Gastrocnemius medialis (tissue), 4 donors: Measurements from ENCODE around the gene PDGFD. TPM values are rescaled to one million over a fixed set of nuclear protein-coding genes. Genes with fewer than 3 reads are reported as not detected.

Experiments used
- ATAC-seq, 2 donors: fragments of 150-250 bp; one replicate each; pipeline ENCODE4 v1.9.1; 2016
- DNase-seq, 2 donors: peaks; one replicate each; pipeline ENCODE4 v3.0.0-alpha.2; 2019
- H3K27ac ChIP-seq, 4 donors: fragments of 200-600 bp; sonication (generic); 1 replicate in 1 of 4; 2 replicates in 3 of 4; pipeline ENCODE4 v1.5.1; 2016 to 2018; ENCODE audit warnings: mild to moderate bottlenecking in 2 of 4, moderate library complexity in 1 of 4
- H3K27me3 ChIP-seq, 3 donors: fragments of 200-600 bp; sonication (generic) in 2 of 3; 1 replicate in 1 of 3; 2 replicates in 2 of 3; pipeline versions ENCODE4 v1.5.1 to v1.6.0; 2016 to 2019; ENCODE audit warnings: mild to moderate bottlenecking in 1 of 3, moderate library complexity in 1 of 3
- H3K36me3 ChIP-seq, 2 donors: fragments of 200-600 bp; sonication (generic) in 1 of 2; one replicate each; pipeline ENCODE4 v1.5.1; 2017 to 2018
- H3K4me1 ChIP-seq, 2 donors: fragments of 200-600 bp; sonication (generic) in 1 of 2; one replicate each; pipeline ENCODE4 v1.5.1; 2016 to 2017; ENCODE audit warnings: mild to moderate bottlenecking in 2 of 2
- H3K4me3 ChIP-seq, 4 donors: fragments of 200-600 bp; sonication (generic) in 3 of 4; 1 replicate in 1 of 4; 2 replicates in 3 of 4; pipeline ENCODE4 v1.5.1; 2016 to 2019; ENCODE audit warnings: mild to moderate bottlenecking in 2 of 4
- H3K9me3 ChIP-seq, 3 donors: fragments of 200-600 bp; sonication (generic) in 2 of 3; 1 replicate in 1 of 3; 2 replicates in 2 of 3; pipeline ENCODE4 v1.5.1; 2016 to 2019
- CTCF ChIP-seq, 5 experiments: fragments of 450-650 bp in 3 of 5; fragments of 200-600 bp in 2 of 5; sonication (generic) in 2 of 5; IDR thresholded peaks in 4 of 5; conservative IDR thresholded peaks in 1 of 5; 1 replicate in 4 of 5; 2 replicates in 1 of 5; pipeline ENCODE4 v1.5.1; 2016 to 2019; ENCODE audit warnings: antibody characterized with exemption in 5 of 5, mild to moderate bottlenecking in 3 of 5, moderate library complexity in 3 of 5
- POLR2A ChIP-seq, 2 donors: fragments of 450-650 bp; IDR thresholded peaks; one replicate each; pipeline ENCODE4 v1.6.1; 2017; ENCODE audit warnings: antibody characterized with exemption in 2 of 2, mild to moderate bottlenecking in 2 of 2, moderate library complexity in 2 of 2
- in situ Hi-C, 4 donors: fragments of 200-750 bp; cut with MboI; loops; one replicate each; pipeline versions ENCODE4 v1.15.0 to v1.8.0; 2017; ENCODE audit warnings: low sequenced_read_pairs in 4 of 4
- intact Hi-C: fragments of 100-400 bp; cut with DNase I; formaldehyde crosslinking; loops from one replicate; pipeline ENCODE4 v1.15.1; 2023; ENCODE audit warnings: low total_unique reads
- total RNA-seq, 4 donors: library from RNA; depleted of rRNA; stranded (reverse); fragments of >200 nt; gene quantifications; one replicate each; pipeline versions ENCODE4 v1.1.0 to v1.2.3, GENCODE V29; 2016

PDGFD gene
- total RNA-seq, 4 donors from 2014 or later = 2.2 to 4.0 (median 2.9) TPM

DNA sequence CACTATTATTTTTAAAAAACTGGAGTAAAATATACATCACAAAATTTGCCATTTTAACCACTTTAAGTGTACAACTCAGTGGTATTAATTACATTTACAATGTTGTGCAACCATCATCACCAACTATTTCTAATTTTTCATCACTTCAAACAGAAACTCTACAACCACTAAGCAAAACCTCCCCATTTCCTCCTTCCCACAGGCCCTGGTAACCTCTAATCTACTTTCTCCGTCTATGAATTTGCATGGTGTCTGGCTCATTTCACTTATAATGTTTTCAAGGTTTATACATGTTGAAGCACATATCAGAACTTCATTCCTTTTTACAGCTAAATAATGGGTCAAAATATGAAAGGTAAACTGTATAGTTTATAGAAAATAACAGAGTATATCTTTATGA is 103.1 kb downstream of the PDGFD start:
- Histone ChIP-seq H3K4me1 (no peaks in the 10 kb centered on the region), H3K27me3 (no peaks in the 10 kb centered on the region), H3K36me3 (no peaks in the 10 kb centered on the region), H3K27ac (no peak overlapping the region), H3K4me3 (no peak overlapping the region), H3K9me3 (no peaks in the 10 kb centered on the region)
- in situ Hi-C loops (no loop called here), intact Hi-C loops (no loop called here)
- ATAC-seq (no peak), DNase-seq (no peak)
- no peak for TF ChIP-seq POLR2A (IDR thresholded peaks at IDR 0.05)
- no peak for TF ChIP-seq CTCF (IDR thresholded peaks at IDR 0.05 in 4 of 5, conservative IDR thresholded peaks at IDR 0.05 in 1 of 5)

DNA sequence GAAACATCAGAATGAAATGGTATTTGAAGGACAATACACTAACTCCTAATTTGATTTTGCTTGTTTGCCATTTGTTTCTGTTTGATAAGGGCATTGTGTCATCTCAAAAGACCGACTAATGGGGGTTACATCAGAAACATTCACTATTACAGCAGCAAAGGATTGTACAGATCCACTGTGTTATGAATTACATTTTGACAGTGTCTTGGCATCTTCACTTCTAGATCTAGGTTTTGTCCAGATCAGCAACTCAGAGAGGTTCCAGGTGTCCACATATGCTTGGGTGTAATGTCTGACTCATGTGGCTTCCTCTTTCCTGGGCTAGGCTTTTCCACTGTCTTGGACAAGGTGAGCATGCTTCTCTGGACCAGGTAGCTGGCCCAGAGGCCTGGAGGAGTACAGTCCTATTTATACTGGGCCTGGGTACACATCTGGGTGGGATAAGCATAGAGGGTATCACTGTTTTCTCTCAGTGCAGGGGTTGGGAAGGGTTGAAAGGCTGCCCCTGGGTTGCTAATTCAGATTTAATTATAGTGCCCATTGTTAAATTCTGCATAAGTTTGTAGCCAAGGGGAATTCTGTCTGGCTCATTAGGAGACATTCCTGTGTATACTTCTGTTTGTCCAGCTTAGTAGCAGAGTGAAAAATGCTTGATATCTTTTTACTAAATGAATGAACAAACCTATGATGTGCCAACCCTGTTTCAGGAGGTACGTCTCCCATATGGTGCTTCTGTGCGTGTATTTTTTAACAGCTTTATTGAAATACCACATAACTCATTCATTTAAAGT is 103.7 kb downstream of the PDGFD start:
- Histone ChIP-seq H3K4me1 (no peaks in the 10 kb centered on the region), H3K4me3 (no peak overlapping the region), H3K36me3 (no peaks in the 10 kb centered on the region), H3K27me3 (no peaks in the 10 kb centered on the region), H3K9me3 (no peaks in the 10 kb centered on the region), H3K27ac (no peak overlapping the region)
- in situ Hi-C loops (no loop called here), intact Hi-C loops (no loop called here)
- TF ChIP-seq CTCF (IDR thresholded peaks at IDR 0.05 in 4 of 5, conservative IDR thresholded peaks at IDR 0.05 in 1 of 5) = no peak
- no peak for TF ChIP-seq POLR2A (IDR thresholded peaks at IDR 0.05)
- DNase-seq (no peak), ATAC-seq (no peak)

DNA sequence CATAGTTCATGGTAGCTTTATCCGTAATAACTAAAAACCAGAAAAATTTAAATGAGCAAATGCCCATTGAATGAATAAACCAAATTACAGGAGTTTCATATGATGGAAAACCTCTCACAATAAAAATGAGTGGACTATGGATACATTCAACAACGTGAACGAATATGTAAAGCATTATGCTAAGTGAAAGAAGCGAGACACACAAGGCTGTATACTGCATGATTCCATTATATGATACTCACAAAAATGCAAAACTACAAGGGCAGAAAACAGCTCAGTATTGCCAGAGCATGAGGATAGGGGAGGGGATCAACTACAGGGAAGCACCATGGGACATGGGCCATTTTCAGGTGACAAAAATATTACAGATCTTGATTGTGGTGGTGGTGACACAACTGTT is 105.3 kb downstream of the PDGFD start:
- Histone ChIP-seq H3K4me3 (no peak overlapping the region), H3K4me1 (no peaks in the 10 kb centered on the region), H3K36me3 (no peaks in the 10 kb centered on the region), H3K27me3 (no peaks in the 10 kb centered on the region), H3K27ac (no peak overlapping the region), H3K9me3 (no peaks in the 10 kb centered on the region)
- in situ Hi-C loops = no loop called here
- intact Hi-C loops = no loop called here
- DNase-seq = no peak
- no peak for ATAC-seq
- TF ChIP-seq CTCF (IDR thresholded peaks at IDR 0.05 in 4 of 5, conservative IDR thresholded peaks at IDR 0.05 in 1 of 5) (no peak), POLR2A (IDR thresholded peaks at IDR 0.05) (no peak)

DNA sequence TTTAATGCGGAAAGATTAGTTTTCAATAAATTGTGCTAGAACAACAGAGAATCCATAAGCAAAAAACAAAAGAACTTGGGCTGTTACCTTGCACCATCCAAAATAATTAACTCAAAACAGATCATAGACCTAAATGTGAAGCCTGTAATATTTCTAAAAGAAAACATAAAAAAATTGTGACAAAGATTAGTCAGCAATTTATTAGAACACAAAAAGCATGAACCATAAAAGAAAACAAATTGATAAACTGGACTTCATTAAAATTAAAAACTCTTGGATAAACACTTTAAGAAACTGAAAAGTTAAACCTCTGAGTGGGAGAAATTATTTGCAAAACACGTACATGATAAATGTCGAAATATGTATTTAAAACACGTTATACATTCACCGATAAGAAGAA is 106.0 kb downstream of the PDGFD start:
- in situ Hi-C loops = no loop called here
- TF ChIP-seq POLR2A (IDR thresholded peaks at IDR 0.05) (no peak), CTCF (IDR thresholded peaks at IDR 0.05 in 4 of 5, conservative IDR thresholded peaks at IDR 0.05 in 1 of 5) (no peak)
- no peak for ATAC-seq
- Histone ChIP-seq H3K4me1 (no peaks in the 10 kb centered on the region), H3K9me3 (no peaks in the 10 kb centered on the region), H3K36me3 (no peaks in the 10 kb centered on the region), H3K4me3 (no peak overlapping the region), H3K27ac (no peak overlapping the region), H3K27me3 (no peaks in the 10 kb centered on the region)
- no peak for DNase-seq
- intact Hi-C loops = no loop called here

DNA sequence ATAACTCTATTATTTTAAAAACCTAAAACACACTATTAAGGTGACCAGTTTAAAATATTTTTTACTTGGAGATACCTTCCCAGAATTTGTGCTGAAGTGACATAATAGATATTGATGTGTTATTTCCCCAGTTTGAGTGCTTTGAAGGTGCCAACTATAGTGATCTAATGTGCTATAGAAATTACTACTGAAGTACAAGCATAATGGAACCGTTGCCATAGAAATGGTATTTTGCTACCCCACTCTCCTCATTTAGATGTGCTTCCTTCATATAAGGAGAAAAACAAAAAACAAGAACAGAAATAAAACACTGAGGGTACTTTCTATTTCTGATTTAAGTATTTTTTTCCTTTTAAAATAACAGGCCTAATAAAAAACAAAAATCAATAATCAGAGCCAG is 108.4 kb downstream of the PDGFD start:
- H3K27ac ChIP-seq = no peak overlapping the region
- no peak for ATAC-seq
- TF ChIP-seq POLR2A (IDR thresholded peaks at IDR 0.05) = no peak
- TF ChIP-seq CTCF (IDR thresholded peaks at IDR 0.05 in 4 of 5, conservative IDR thresholded peaks at IDR 0.05 in 1 of 5) = no peak
- no peaks in the 10 kb centered on the region for H3K4me1 ChIP-seq
- H3K4me3 ChIP-seq = no peak overlapping the region
- DNase-seq = no peak
- no peaks in the 10 kb centered on the region for H3K9me3 ChIP-seq
- no peaks in the 10 kb centered on the region for H3K27me3 ChIP-seq
- intact Hi-C loops (no loop called here), in situ Hi-C loops (no loop called here)
- H3K36me3 ChIP-seq = no peaks in the 10 kb centered on the region
